ENCODE measurements around the gene ARHGAP6. TPM values are rescaled to one million over a fixed set of nuclear protein-coding genes. Genes with fewer than 3 reads are reported as not detected.
A peak's percentile ranks its signal among the peaks of the same experiment; 100 is the strongest.
"Not testable (repeated sequence)": the region's sequence is repeated elsewhere in the genome, so short reads cannot be mapped to it uniquely, and the experiment has no call there.

Gene ARHGAP6
- total and polyA plus RNA-seq, 9 of the 15 experiments (the other 6 are each of a cell fraction or from before 2014, with no cell fraction given), result 12.5 to 63.6 (median 41.8) TPM

DNA sequence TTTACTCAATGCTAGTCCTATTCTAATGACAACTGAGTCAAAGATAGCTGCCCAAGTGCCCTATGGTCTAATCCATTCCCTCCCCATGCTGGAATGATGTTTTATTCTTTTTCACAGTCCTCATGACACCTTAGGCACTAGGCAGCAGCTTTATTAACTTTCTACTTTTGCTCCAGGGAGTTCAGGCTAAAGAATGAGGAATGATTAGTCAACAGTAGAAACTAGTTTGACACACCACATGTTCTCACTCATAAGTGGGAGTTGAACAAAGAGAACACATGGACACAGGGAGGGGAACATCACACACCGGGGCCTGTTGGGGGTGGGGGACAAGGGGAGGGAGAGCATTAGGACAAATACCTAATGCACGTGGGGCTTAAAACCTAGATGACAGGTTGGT is 309.8 kb downstream of the ARHGAP6 start (continued):
- TF ChIP-seq, protein P1, sequence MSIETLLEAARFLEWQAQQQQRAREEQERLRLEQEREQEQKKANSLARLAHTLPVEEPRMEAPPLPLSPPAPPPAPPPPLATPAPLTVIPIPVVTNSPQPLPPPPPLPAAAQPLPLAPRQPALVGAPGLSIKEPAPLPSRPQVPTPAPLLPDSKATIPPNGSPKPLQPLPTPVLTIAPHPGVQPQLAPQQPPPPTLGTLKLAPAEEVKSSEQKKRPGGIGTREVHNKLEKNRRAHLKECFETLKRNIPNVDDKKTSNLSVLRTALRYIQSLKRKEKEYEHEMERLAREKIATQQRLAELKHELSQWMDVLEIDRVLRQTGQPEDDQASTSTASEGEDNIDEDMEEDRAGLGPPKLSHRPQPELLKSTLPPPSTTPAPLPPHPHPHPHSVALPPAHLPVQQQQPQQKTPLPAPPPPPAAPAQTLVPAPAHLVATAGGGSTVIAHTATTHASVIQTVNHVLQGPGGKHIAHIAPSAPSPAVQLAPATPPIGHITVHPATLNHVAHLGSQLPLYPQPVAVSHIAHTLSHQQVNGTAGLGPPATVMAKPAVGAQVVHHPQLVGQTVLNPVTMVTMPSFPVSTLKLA (conservative IDR thresholded peaks at IDR 0.05), result peak; percentile 23 to 39; a peak in 3 of 4 replicates
- TF ChIP-seq L3MBTL2 (IDR thresholded peaks at IDR 0.05), result peak; percentile 29; the same call in 1 of the 2 replicates
- TF ChIP-seq MYC (IDR thresholded peaks at IDR 0.05; ENCODE audit: low read depth, low read length), result peak; percentile 50
- not testable (repeated sequence) for TF ChIP-seq MYC (CRISPR knock-in tag; IDR thresholded peaks at IDR 0.05; ENCODE audit: borderline replicate concordance, low read depth)

DNA sequence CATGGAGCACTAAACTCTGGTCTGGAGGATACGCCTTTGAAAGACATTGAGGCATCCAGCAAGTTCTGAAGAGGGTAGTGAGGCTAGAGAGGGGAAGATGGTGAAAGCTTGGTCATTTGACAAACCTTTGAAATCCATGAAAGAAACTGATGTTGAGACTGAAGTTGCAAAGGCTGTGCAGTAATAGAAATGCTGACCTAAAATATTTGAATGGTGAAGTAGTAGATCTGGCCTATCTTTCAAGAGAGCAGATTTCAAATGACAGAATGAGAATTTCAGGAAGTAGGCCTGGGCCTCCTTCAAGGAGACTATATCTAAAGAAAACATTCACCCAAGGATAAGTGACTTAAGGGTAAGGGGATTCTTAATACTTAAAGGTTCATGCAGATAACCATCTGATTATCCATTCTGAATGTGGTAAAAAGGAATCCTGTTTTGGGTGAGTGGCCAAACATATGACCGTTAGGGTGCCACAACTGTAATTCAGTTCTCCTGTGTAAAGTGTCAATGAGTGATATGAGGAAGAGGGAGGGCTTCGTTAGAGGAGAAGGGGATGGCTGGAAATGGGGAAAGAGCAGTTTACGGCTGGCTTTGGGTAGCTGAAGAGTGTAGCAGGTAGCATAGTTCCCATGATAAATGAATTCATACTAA is 310.3 kb downstream of the ARHGAP6 start:
- no TSS peak for BruUV-seq (replicated peaks)
- Histone ChIP-seq H3K9ac (ENCODE audit: insufficient read depth in 1 of 2, low read depth in 2 of 2, low read length in 2 of 2) (peak overlapping the region in 1 of 2 experiments; percentile 48; a peak in 1 of 4 replicates), H3K27me3 (ENCODE audit: control insufficient read depth in 2 of 2, insufficient read depth in 2 of 2, low read length in 2 of 2) (no peaks in the 10 kb centered on the region), H3K4me3 (no peak overlapping the region), H2AFZ (ENCODE audit: low read depth, low read length) (peak overlapping the region; percentile 72), H3K4me1 (replicated peaks in 1 of 2; ENCODE audit: control insufficient read depth in 2 of 2, insufficient read depth in 2 of 2, low read length in 2 of 2) (peaks cover 10 to 61% of the 10 kb centered on the region in 2 experiments), H3K9me1 (ENCODE audit: control insufficient read depth, insufficient read depth, low read length) (no peaks in the 10 kb centered on the region), H3K36me3 (ENCODE audit: control insufficient read depth, insufficient read depth, low read length) (peaks cover 6% of the 10 kb centered on the region; the same call in 2 of the 3 replicates), H3K79me2 (ENCODE audit: control insufficient read depth, insufficient read depth, low read length) (peaks cover 89% of the 10 kb centered on the region), H3K27ac (ENCODE audit: extremely low read depth, low read depth, low read length) (peak overlapping the region; percentile 78), H3K4me2 (ENCODE audit: insufficient read depth, low read length) (peak overlapping the region; percentile 54), H3K9me3 (replicated peaks; ENCODE audit: control insufficient read depth, insufficient read depth, low read depth, low read length) (no peaks in the 10 kb centered on the region), H4K20me1 (replicated peaks; ENCODE audit: control insufficient read depth, insufficient read depth, low read length) (no peaks in the 10 kb centered on the region)
- intact Hi-C loops (cut with micrococcal nuclease) (no loop called here), in situ Hi-C loops (cut with MboI) (no loop called here)
- DNase-seq (ENCODE audit: extremely low read depth in 1 of 4, low spot score in 3 of 4), result no peak
- ChIA-PET POLR2A (interaction anchor here (1.5 kb wide), 1 partner anchor 21 kb away, joined by 3 read pairs; no protein-coding TSS in a partner anchor), CTCF (ENCODE audit: low intra/inter-chr PET ratio) (no interaction called here)
- peak; percentile 26 for FAIRE-seq
- ATAC-seq, result peak; percentile 23
- WGBS (ENCODE audit: insufficient coverage, low coverage, missing lambda C conversion rate), result 50% methylated on average over 4 of the region's 4 CpGs
- 0 out of 2 replicates have a peak, but pooled peaks have one; percentile 57 for TF ChIP-seq ZNF197 (CRISPR knock-in tag; IDR thresholded peaks at IDR 0.05; ENCODE audit: low read depth)
- peak; percentile 67 for TF ChIP-seq ZFX (CRISPR knock-in tag; IDR thresholded peaks at IDR 0.05)
- TF ChIP-seq PTRF (tag; IDR thresholded peaks at IDR 0.05), result peak; percentile 60
- TF ChIP-seq, protein P2, sequence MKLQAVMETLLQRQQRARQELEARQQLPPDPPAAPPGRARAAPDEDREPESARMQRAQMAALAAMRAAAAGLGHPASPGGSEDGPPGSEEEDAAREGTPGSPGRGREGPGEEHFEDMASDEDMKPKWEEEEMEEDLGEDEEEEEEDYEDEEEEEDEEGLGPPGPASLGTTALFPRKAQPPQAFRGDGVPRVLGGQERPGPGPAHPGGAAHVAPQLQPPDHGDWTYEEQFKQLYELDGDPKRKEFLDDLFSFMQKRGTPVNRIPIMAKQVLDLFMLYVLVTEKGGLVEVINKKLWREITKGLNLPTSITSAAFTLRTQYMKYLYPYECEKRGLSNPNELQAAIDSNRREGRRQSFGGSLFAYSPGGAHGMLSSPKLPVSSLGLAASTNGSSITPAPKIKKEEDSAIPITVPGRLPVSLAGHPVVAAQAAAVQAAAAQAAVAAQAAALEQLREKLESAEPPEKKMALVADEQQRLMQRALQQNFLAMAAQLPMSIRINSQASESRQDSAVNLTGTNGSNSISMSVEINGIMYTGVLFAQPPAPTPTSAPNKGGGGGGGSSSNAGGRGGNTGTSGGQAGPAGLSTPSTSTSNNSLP (IDR thresholded peaks at IDR 0.05; ENCODE audit: borderline replicate concordance, low read depth, low read length), result no peak
- TF ChIP-seq NCOA4 (IDR thresholded peaks at IDR 0.05; ENCODE audit: partially characterized antibody), result no peak
- TF ChIP-seq C11orf30 (IDR thresholded peaks at IDR 0.05; ENCODE audit: low read depth), result peak; percentile 39; the same call in 1 of the 2 replicates
- TF ChIP-seq PRMT5 (CRISPR knock-in tag; IDR thresholded peaks at IDR 0.05), result no peak
- TF ChIP-seq, protein P3, sequence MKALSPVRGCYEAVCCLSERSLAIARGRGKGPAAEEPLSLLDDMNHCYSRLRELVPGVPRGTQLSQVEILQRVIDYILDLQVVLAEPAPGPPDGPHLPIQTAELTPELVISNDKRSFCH (CRISPR knock-in tag; IDR thresholded peaks at IDR 0.05), result no peak
- TF ChIP-seq, protein P3 (tag; IDR thresholded peaks at IDR 0.05), result peak; percentile 68
- no peak for TF ChIP-seq NR4A1 (CRISPR knock-in tag; IDR thresholded peaks at IDR 0.05)
- peak; percentile 33; the same call in 1 of the 2 replicates for TF ChIP-seq NR4A1 (tag; IDR thresholded peaks at IDR 0.05)
- peak; percentile 36; the same call in 1 of the 2 replicates for TF ChIP-seq BACH1 (tag; IDR thresholded peaks at IDR 0.05)
- no peak for TF ChIP-seq CTBP1 (IDR thresholded peaks at IDR 0.05; ENCODE audit: borderline replicate concordance)
